ENCODE measurements around the gene ADAM19.

- TF ChIP-seq CTCF (IDR thresholded peaks at IDR 0.05) (no peak), POLR2AphosphoS5 (IDR thresholded peaks at IDR 0.05) (no peak)
These were observed 106.5 kb downstream of the ADAM19 start for GRCh38 chr5:157469073-157469472.

Data from breast epithelium (tissue), 3 donors.